Activated CD8-positive, alpha-beta memory T cell treated with anti-CD3 and anti-CD28 coated beads for 24 hours (primary cell): Measurements from ENCODE around the gene TSPAN2.
"Not testable (repeated sequence)": the region's sequence is repeated elsewhere in the genome, so short reads cannot be mapped to it uniquely, and the experiment has no call there.

ENCODE experiments used
- DNase-seq: peaks from one replicate; pipeline ENCODE4 v3.0.0-alpha.2; 2020

The TSPAN2 gene

GRCh38 chr1:115031595-115031994 lies 57.7 kb downstream of the TSPAN2 start:
- no peak for DNase-seq

GRCh38 chr1:115029526-115029925 lies 59.8 kb downstream of the TSPAN2 start, which contains the start of gene TSHB:
Gene TSHB (plus strand): TSS chr1:115029826. CDS start chr1:115033363, 3,537 bp downstream.
- DNase-seq: no peak

- no peak for DNase-seq
Observed at GRCh38 chr1:115023593-115023992, 65.7 kb downstream of the TSPAN2 start.

- no peak for DNase-seq
Observed at GRCh38 chr1:115021145-115021544, 68.2 kb downstream of the TSPAN2 start.

GRCh38 chr1:115019549-115019948 lies 69.8 kb downstream of the TSPAN2 start:
- not testable (repeated sequence) for DNase-seq

GRCh38 chr1:115013792-115014191 lies 75.5 kb downstream of the TSPAN2 start:
- DNase-seq: no peak

- DNase-seq: no peak
Observed at GRCh38 chr1:115012434-115012833, 76.9 kb downstream of the TSPAN2 start.

GRCh38 chr1:115012006-115012405 lies 77.3 kb downstream of the TSPAN2 start:
- DNase-seq: no peak

- no peak for DNase-seq
Observed at GRCh38 chr1:115006191-115006590, 83.1 kb downstream of the TSPAN2 start.
